IMR-90 (cell line): ENCODE data around the gene RNF212. TPM values are rescaled to one million over a fixed set of nuclear protein-coding genes. Genes with fewer than 3 reads are reported as not detected.

ENCODE experiments used
- ATAC-seq: fragments of 200-7000 bp; cut with Tn5 transposase; 2 replicates; pipeline ENCODE4 v1.9.1; 2020; ENCODE audit warnings: low read depth, mild to moderate bottlenecking, moderate library complexity
- BruUV-seq: library from RNA; stranded (reverse); fragments of 400-500 nt; replicated peaks from 2 replicates; lab custom pipeline; 2021; lab: Mats Ljungman, UMichigan
- CTCF ChIA-PET: fragments of 300-600 bp; formaldehyde crosslinking; extraction: SDS; loops from one replicate; lab custom pipeline; 2021; ENCODE audit warnings: antibody characterized with exemption; lab: Yijun Ruan, JAX
- POLR2A ChIA-PET: fragments of 300-600 bp; sonication (Branson Sonifier 250); formaldehyde crosslinking; loops from one replicate; lab custom pipeline; 2022; ENCODE audit warnings: antibody characterized with exemption; ENCODE audit not compliant: unreplicated experiment; lab: Charles Lee
- DNase-seq: peaks from one replicate; pipeline ENCODE4 v3.0.0; 2013
- H2AFZ ChIP-seq: replicated peaks from 2 replicates; pipeline ENCODE3; 2013; ENCODE audit warnings: low read length, mild to moderate bottlenecking; ENCODE audit not compliant: poor library complexity
- H2AK5ac ChIP-seq: 2 replicates; pipeline ENCODE4 v1.6.1; 2013; ENCODE audit warnings: low read depth, low read length, inconsistent platforms
- H2AK9ac ChIP-seq: replicated peaks from 2 replicates; pipeline ENCODE3; 2013; ENCODE audit warnings: mild to moderate bottlenecking, low read depth, low read length, moderate library complexity; ENCODE audit not compliant: poor library complexity
- H2BK120ac ChIP-seq: 2 replicates; pipeline ENCODE4 v1.6.1; 2013; ENCODE audit warnings: low read depth, low read length, inconsistent platforms
- H2BK15ac ChIP-seq: 3 replicates; pipeline ENCODE4 v1.6.1; 2013; ENCODE audit warnings: low read depth, low read length, inconsistent platforms
- H2BK20ac ChIP-seq: 2 replicates; pipeline ENCODE4 v1.6.1; 2013; ENCODE audit warnings: low read depth, mild to moderate bottlenecking, inconsistent platforms, low read length, moderate library complexity
- H2BK5ac ChIP-seq: 2 replicates; pipeline ENCODE4 v1.6.1; 2013; ENCODE audit warnings: mild to moderate bottlenecking, low read depth, low read length, inconsistent platforms; ENCODE audit not compliant: poor library complexity, severe bottlenecking
- H3K14ac ChIP-seq: replicated peaks from 2 replicates; pipeline ENCODE4 v1.6.1; 2013; ENCODE audit warnings: low read depth, low read length, inconsistent platforms
- H3K18ac ChIP-seq: 2 replicates; pipeline ENCODE4 v1.6.1; 2013; ENCODE audit warnings: low read depth, low read length, control low read depth
- H3K23ac ChIP-seq: 2 replicates; pipeline ENCODE4 v1.6.1; 2013; ENCODE audit warnings: low read depth, low read length, inconsistent platforms
- H3K27ac ChIP-seq: 2 replicates; pipeline ENCODE4 v1.5.1; 2013; ENCODE audit warnings: mild to moderate bottlenecking, control low read depth, low read length; ENCODE audit not compliant: insufficient read depth
- H3K27me3 ChIP-seq: 2 replicates; pipeline ENCODE4 v1.6.1; 2013; ENCODE audit warnings: low read length; ENCODE audit not compliant: control insufficient read depth, insufficient read depth
- H3K36me3 ChIP-seq: 2 replicates; pipeline ENCODE4 v1.6.1; 2013; ENCODE audit warnings: low read length, mixed read lengths; ENCODE audit not compliant: control insufficient read depth, insufficient read depth
- H3K4ac ChIP-seq: 2 replicates; pipeline ENCODE4 v1.6.1; 2013; ENCODE audit warnings: low read depth, low read length, inconsistent platforms
- H3K4me1 ChIP-seq: 2 replicates; pipeline ENCODE4 v1.6.1; 2013; ENCODE audit warnings: low read length, mixed read lengths; ENCODE audit not compliant: control insufficient read depth, insufficient read depth
- H3K4me2 ChIP-seq: 2 replicates; pipeline ENCODE4 v1.6.1; 2013; ENCODE audit warnings: low read depth, mild to moderate bottlenecking, control low read depth, low read length, moderate library complexity
- H3K4me3 ChIP-seq: 2 replicates; pipeline ENCODE4 v1.5.1; 2013; ENCODE audit warnings: low read depth, mild to moderate bottlenecking, control low read depth, low read length, moderate library complexity; ENCODE audit not compliant: insufficient read depth
- H3K56ac ChIP-seq: 2 replicates; pipeline ENCODE4 v1.6.1; 2013; ENCODE audit warnings: low read length, inconsistent platforms; ENCODE audit not compliant: insufficient read depth; ENCODE audit errors: extremely low read depth
- H3K79me1 ChIP-seq, 2 experiments: 2 replicates each; pipeline ENCODE4 v1.6.1; 2013; ENCODE audit warnings: low read length in 2 of 2, inconsistent platforms in 1 of 2, low read depth in 1 of 2
- H3K9ac ChIP-seq: 2 replicates; pipeline ENCODE4 v1.6.1; 2013; ENCODE audit warnings: low read depth, low read length, control low read depth
- H3K9me1 ChIP-seq: 2 replicates; pipeline ENCODE4 v1.6.1; 2013; ENCODE audit warnings: low read length, inconsistent platforms; ENCODE audit not compliant: insufficient read depth
- H3K9me3 ChIP-seq: 2 replicates; pipeline ENCODE4 v1.6.1; 2013; ENCODE audit warnings: low read length; ENCODE audit not compliant: control insufficient read depth, insufficient read depth
- H4K20me1 ChIP-seq: 2 replicates; pipeline ENCODE4 v1.6.1; 2013; ENCODE audit warnings: low read length, inconsistent platforms; ENCODE audit not compliant: insufficient read depth
- H4K5ac ChIP-seq: 2 replicates; pipeline ENCODE4 v1.6.1; 2013; ENCODE audit warnings: mild to moderate bottlenecking, low read depth, low read length, control low read depth
- H4K8ac ChIP-seq, 2 experiments: 2 replicates each; pipeline ENCODE4 v1.6.1; 2013; ENCODE audit warnings: low read depth in 2 of 2, low read length in 2 of 2, control low read depth in 1 of 2, inconsistent platforms in 1 of 2
- H4K91ac ChIP-seq: 2 replicates; pipeline ENCODE4 v1.6.1; 2013; ENCODE audit warnings: low read depth, low read length, inconsistent platforms; ENCODE audit not compliant: insufficient read depth
- BHLHE40 ChIP-seq: fragments of 150-350 bp; IDR thresholded peaks from 2 replicates; pipeline ENCODE4 v1.6.1; 2016; ENCODE audit warnings: mild to moderate bottlenecking, low read depth, low read length
- CHD1 ChIP-seq: IDR thresholded peaks from 2 replicates; pipeline ENCODE4 v1.6.1; 2012; ENCODE audit warnings: low read depth, low read length, improper control_type of control experiment
- MAFK ChIP-seq: IDR thresholded peaks from 2 replicates; pipeline ENCODE4 v1.6.1; 2012; ENCODE audit warnings: low read depth, low read length, improper control_type of control experiment
- MAZ ChIP-seq: IDR thresholded peaks from 2 replicates; pipeline ENCODE4 v1.6.1; 2012; ENCODE audit warnings: low read depth, mild to moderate bottlenecking, low read length, improper control_type of control experiment, moderate library complexity, borderline replicate concordance
- MXI1 ChIP-seq: IDR thresholded peaks from 2 replicates; pipeline ENCODE4 v1.6.1; 2012; ENCODE audit warnings: low read depth, mild to moderate bottlenecking, low read length, moderate library complexity, borderline replicate concordance
- NFE2L2 ChIP-seq: fragments of 150-350 bp; IDR thresholded peaks from 2 replicates; pipeline ENCODE4 v1.6.1; 2016; ENCODE audit warnings: low read depth, mild to moderate bottlenecking, low read length
- POLR2A ChIP-seq: IDR thresholded peaks from 2 replicates; pipeline ENCODE4 v1.6.1; 2012; ENCODE audit warnings: mild to moderate bottlenecking, low read depth, low read length
- RAD21 ChIP-seq: IDR thresholded peaks from 2 replicates; pipeline ENCODE4 v1.6.1; 2012; ENCODE audit warnings: low read length, improper control_type of control experiment
- RCOR1 ChIP-seq: IDR thresholded peaks from 2 replicates; pipeline ENCODE4 v1.6.1; 2012; ENCODE audit warnings: mild to moderate bottlenecking, low read length, improper control_type of control experiment; ENCODE audit not compliant: insufficient replicate concordance
- SMC3 ChIP-seq: fragments of 150-350 bp; IDR thresholded peaks from 2 replicates; pipeline ENCODE4 v1.6.1; 2016; ENCODE audit warnings: low read depth, mild to moderate bottlenecking, antibody characterized with exemption, low read length, moderate library complexity
- WGBS, 2 experiments: methylation state at CpG; one replicate each; pipeline versions ENCODE4 v1.1.5 to v1.1.7; 2013; ENCODE audit warnings: missing lambda C conversion rate in 2 of 2; ENCODE audit not compliant: insufficient read length in 1 of 2; ENCODE audit errors: extremely low coverage in 2 of 2; 5-methylcytosine and 5-hydroxymethylcytosine counted together
- dilution Hi-C: fragments of 300-500 bp; cut with HindIII; formaldehyde crosslinking; loops from one replicate; pipeline ENCODE4 v1.14.3; 2018; ENCODE audit warnings: low sequenced_read_pairs; ENCODE audit not compliant: unreplicated experiment
- in situ Hi-C: fragments of 300-500 bp; cut with MboI; formaldehyde crosslinking; loops from 3 replicates; pipeline ENCODE4 v1.14.3; 2019; ENCODE audit warnings: low sequenced_read_pairs, inconsistent platforms, mixed read lengths
- intact Hi-C: fragments of 100-400 bp; cut with micrococcal nuclease; formaldehyde crosslinking; loops from 2 replicates; pipeline ENCODE4 v1.10.0; 2022
- polyA plus RNA-seq, 3 experiments: library from polyadenylated mRNA; depleted of rRNA; stranded (reverse); fragments of >200 nt; gene quantifications; 2 replicates each; pipeline ENCODE4 v1.2.3, GENCODE V29; 2012; ENCODE audit warnings: low replicate concordance in 1 of 3
- total RNA-seq: library from RNA; depleted of rRNA; stranded (reverse); fragments of >200 nt; gene quantifications from 2 replicates; pipeline ENCODE4 v1.2.3, GENCODE V29; 2012
- TF ChIP-seq, protein P1 (sequence below): fragments of 150-350 bp; IDR thresholded peaks from 2 replicates; pipeline ENCODE4 v1.6.1; 2016; ENCODE audit warnings: low read depth, mild to moderate bottlenecking, low read length, moderate library complexity, borderline replicate concordance

The RNF212 gene
- total and polyA plus RNA-seq, 2 of the 4 experiments (the other 2 are of a cell fraction) = under 0.01 to 0.51 TPM

DNA sequence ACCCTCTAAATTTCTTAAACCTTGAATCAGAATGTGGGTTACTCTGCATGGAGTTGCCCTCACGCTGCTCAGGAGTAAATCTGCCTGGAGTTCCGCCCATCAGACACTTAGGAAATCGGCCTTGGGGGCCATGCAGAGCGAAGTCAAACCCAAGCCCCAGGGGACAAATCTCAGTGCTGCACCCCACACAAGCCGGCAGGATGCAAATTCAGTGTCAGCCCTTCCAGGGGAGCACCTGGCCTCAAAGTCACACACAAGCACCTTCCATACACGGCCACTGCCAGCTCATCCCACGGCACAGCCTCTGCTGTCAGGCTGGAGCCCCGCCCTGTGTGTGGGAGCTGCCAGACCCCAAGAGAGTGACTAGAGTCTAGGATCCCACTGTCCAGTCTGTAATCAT is 27.4 kb downstream of the RNF212 start:
- no peaks in the 10 kb centered on the region for H3K79me1 ChIP-seq
- H3K4me3 ChIP-seq = no peak overlapping the region
- H4K5ac ChIP-seq = no peak overlapping the region
- H2BK5ac ChIP-seq = no peak overlapping the region
- H3K27me3 ChIP-seq = peaks cover 29% of the 10 kb centered on the region
- no peak overlapping the region for H3K4me2 ChIP-seq
- no peak overlapping the region for H2BK20ac ChIP-seq
- no peak overlapping the region for H2BK15ac ChIP-seq
- no peak overlapping the region for H2AK5ac ChIP-seq
- peaks cover 8% of the 10 kb centered on the region for H3K9me3 ChIP-seq
- dilution Hi-C loops (no loop called here), intact Hi-C loops (no loop called here), in situ Hi-C loops (no loop called here)
- H3K36me3 ChIP-seq = no peaks in the 10 kb centered on the region
- H2BK120ac ChIP-seq = no peak overlapping the region
- no peak overlapping the region for H3K23ac ChIP-seq
- no peak for DNase-seq
- H3K14ac ChIP-seq = no peak overlapping the region
- no peak overlapping the region for H3K18ac ChIP-seq
- no TSS peak for BruUV-seq
- WGBS, 2 experiments = 52% methylated on average over 4 of the region's 8 CpGs; no CpG with 5 or more reads in 1 of the 2 experiments
- no peak overlapping the region for H3K4ac ChIP-seq
- ChIA-PET CTCF (no interaction called here), POLR2A (no interaction called here)
- H3K56ac ChIP-seq = no peak overlapping the region
- H2AFZ ChIP-seq = no peak overlapping the region
- no peak overlapping the region for H4K91ac ChIP-seq
- no peak for ATAC-seq
- no peak overlapping the region for H3K27ac ChIP-seq
- no peak overlapping the region for H3K9ac ChIP-seq
- no peak for TF ChIP-seq RAD21
- TF ChIP-seq SMC3 = no peak
- TF ChIP-seq, protein P1, sequence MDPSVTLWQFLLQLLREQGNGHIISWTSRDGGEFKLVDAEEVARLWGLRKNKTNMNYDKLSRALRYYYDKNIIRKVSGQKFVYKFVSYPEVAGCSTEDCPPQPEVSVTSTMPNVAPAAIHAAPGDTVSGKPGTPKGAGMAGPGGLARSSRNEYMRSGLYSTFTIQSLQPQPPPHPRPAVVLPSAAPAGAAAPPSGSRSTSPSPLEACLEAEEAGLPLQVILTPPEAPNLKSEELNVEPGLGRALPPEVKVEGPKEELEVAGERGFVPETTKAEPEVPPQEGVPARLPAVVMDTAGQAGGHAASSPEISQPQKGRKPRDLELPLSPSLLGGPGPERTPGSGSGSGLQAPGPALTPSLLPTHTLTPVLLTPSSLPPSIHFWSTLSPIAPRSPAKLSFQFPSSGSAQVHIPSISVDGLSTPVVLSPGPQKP = no peak
- TF ChIP-seq CHD1 = no peak
- no peak for TF ChIP-seq MXI1
- TF ChIP-seq POLR2A = no peak
- TF ChIP-seq BHLHE40 = no peak
- no peak for TF ChIP-seq NFE2L2
- TF ChIP-seq RCOR1 = no peak
- no peak for TF ChIP-seq MAFK
- no peak for TF ChIP-seq MAZ
- H3K4me1 ChIP-seq = peaks cover 6% of the 10 kb centered on the region
- H4K8ac ChIP-seq = no peak overlapping the region
- H2AK9ac ChIP-seq = peak overlapping the region; percentile 37
- H4K20me1 ChIP-seq = no peaks in the 10 kb centered on the region
- no peaks in the 10 kb centered on the region for H3K9me1 ChIP-seq
